ENCODE results near the gene VPS52.
A peak's percentile ranks its signal among the peaks of the same experiment; 100 is the strongest.
"Not testable (repeated sequence)": the region's sequence is repeated elsewhere in the genome, so short reads cannot be mapped to it uniquely, and the experiment has no call there.

VPS52 gene

DNA sequence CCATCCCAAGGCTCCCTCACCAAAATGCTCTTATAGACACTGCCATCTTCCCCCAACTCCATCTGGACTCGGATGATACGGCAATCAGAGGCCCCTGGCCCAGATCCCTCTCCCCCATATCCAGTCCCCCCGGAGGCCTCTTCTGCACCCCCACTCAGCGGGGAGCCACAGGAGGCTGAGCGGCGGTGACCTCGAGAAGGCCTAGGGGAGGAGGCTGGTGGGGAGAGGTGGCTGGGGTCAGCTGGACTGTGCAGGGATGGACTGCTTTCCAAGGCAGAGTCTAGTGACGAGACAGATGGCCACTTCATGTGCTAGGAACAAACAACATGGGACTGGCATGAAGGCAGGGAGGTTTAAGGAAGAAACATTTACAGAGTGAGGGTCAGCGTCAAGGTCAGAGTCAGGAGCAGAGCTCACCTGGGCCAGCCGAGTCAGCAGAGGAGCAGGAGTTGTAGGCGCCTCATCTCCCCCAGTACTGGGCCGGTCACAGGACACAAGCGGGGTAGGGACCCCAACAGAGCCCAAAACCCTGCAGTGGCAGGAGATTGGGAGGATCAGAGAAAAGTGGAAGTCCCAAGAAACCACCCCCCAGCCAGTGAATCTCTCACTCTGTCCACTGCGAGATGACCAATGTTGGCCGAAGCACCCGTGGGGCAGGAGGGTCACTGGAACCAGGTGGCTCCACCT is 21.5 kb upstream of the VPS52 start:
- Histone ChIP-seq H3K4me1 (ENCODE audit: control insufficient read depth, insufficient read depth, low read length, poor library complexity, severe bottlenecking) (peaks cover 14% of the 10 kb centered on the region), H3K4me3 (ENCODE audit: insufficient read depth, low read depth, low read length, poor library complexity, severe bottlenecking) (no peak overlapping the region), H3K9me3 (ENCODE audit: control insufficient read depth, low read length) (no peaks in the 10 kb centered on the region), H3K36me3 (ENCODE audit: control insufficient read depth, insufficient read depth, low read length) (peaks cover 24% of the 10 kb centered on the region), H3K27me3 (replicated peaks; ENCODE audit: control insufficient read depth, insufficient read depth, low read length, poor library complexity, severe bottlenecking) (no peaks in the 10 kb centered on the region), H3K27ac (ENCODE audit: insufficient read depth, low read length, poor library complexity, severe bottlenecking) (no peak overlapping the region)
- DNase-seq: no peak

DNA sequence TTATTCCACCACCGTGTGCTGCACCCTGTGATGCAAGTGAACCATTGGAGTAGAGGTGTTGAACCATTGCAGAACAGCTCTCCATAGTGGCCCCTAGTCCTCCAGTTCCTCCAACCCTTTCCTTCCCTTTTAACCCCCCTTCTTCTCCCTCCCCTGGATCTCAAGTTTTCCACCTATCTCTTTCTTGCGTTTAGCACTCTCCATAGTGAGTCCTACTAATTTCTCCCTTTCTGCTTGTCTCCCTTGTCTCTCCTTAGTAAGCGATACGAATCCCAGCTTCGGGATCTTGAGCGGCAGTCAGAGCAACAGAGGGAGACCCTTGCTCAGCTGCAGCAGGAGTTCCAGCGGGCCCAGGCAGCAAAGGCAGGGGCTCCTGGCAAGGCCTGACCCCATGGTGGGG is 18.8 kb upstream of the VPS52 start:
- H3K27ac ChIP-seq (ENCODE audit: insufficient read depth, low read length, poor library complexity, severe bottlenecking): peak overlapping the region; percentile 5
- DNase-seq: no peak
- peaks cover 34% of the 10 kb centered on the region for H3K36me3 ChIP-seq (ENCODE audit: control insufficient read depth, insufficient read depth, low read length)
- H3K4me1 ChIP-seq (ENCODE audit: control insufficient read depth, insufficient read depth, low read length, poor library complexity, severe bottlenecking): peaks cover 8% of the 10 kb centered on the region
- H3K4me3 ChIP-seq (ENCODE audit: insufficient read depth, low read depth, low read length, poor library complexity, severe bottlenecking): no peak overlapping the region
- H3K27me3 ChIP-seq (replicated peaks; ENCODE audit: control insufficient read depth, insufficient read depth, low read length, poor library complexity, severe bottlenecking): no peaks in the 10 kb centered on the region
- no peaks in the 10 kb centered on the region for H3K9me3 ChIP-seq (ENCODE audit: control insufficient read depth, low read length)

DNA sequence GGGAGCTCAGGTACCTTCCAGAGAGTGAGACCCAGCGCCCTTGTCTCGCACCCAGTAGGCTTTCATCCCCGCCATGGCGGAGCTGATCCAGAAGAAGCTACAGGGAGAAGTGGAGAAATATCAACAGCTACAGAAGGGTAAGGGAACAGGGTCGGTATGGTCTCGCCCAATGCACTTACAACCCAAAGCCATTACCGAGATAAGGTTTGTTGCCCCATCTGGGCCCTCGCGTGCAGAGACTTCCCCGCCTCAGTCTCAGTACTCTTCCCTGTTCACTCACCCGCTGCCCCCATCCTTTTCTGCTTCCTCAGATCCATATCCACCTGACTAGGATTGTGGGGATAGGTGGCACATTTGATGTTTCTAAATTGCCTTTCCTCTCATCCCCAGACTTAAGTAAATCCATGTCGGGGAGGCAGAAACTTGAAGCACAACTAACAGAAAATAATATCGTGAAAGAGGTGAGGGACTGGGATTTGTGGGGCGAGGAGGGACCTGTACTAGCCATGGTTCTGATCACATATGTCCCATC is 18.2 kb upstream of the VPS52 start:
- Histone ChIP-seq H3K27ac (ENCODE audit: insufficient read depth, low read length, poor library complexity, severe bottlenecking) (peak overlapping the region; percentile 81), H3K27me3 (replicated peaks; ENCODE audit: control insufficient read depth, insufficient read depth, low read length, poor library complexity, severe bottlenecking) (no peaks in the 10 kb centered on the region), H3K9me3 (ENCODE audit: control insufficient read depth, low read length) (no peaks in the 10 kb centered on the region), H3K36me3 (ENCODE audit: control insufficient read depth, insufficient read depth, low read length) (peaks cover 34% of the 10 kb centered on the region), H3K4me3 (ENCODE audit: insufficient read depth, low read depth, low read length, poor library complexity, severe bottlenecking) (peak overlapping the region; percentile 74), H3K4me1 (ENCODE audit: control insufficient read depth, insufficient read depth, low read length, poor library complexity, severe bottlenecking) (peaks cover 8% of the 10 kb centered on the region)
- DNase-seq: no peak

DNA sequence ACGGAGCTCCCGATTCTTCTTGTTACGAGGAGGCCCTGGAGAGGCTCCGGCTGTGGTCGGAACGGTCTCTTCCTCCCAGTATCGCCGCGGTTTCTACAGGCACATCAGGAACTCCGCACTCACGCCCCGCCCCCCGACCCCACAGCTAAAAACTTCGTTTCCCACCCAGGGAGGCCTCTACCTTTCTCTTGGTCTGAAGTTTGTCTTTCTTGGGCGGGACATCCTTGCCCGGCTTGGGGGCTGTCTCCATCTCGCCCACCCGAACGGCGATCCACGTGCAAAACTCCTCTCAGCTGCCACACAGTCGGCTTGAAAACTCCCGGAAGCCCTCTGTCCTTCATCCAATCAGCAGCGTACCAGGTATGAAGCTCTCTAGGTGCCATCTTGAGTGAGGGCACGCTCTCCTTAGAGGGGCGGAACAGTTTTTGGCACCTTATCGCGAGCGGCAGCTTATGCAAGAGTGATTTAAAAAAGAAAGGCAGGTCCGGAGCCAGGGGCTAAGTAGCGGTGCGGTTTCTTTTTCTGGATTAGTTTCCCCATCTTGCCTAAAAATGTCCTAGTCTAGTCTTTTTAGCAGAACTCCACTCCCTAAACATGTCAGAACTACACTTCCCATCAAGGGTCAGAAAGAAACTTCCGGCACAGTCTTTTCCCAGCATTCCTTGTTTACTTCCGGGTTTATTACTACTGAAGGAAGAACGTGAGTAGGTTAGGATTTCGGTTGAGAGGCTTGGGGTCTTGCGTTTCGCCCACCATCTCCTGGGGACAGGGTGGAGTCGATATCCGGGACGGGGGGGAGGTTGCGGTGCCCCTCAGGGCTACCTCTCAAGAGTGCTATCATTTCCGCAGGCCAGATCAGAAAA is 17.5 kb upstream of the VPS52 start, which contains the start of the genes PFDN6 and WDR46:
PFDN6 (plus strand) TSS at position 681 of the 863 bp plus-strand sequence. CDS start 256 bp downstream, outside the sequence.
WDR46 (minus strand) TSS at position 319 of the 863 bp plus-strand sequence; CDS start at position 250, 69 bp downstream.
- Histone ChIP-seq H3K27me3 (replicated peaks; ENCODE audit: control insufficient read depth, insufficient read depth, low read length, poor library complexity, severe bottlenecking) (no peaks in the 10 kb centered on the region), H3K27ac (ENCODE audit: insufficient read depth, low read length, poor library complexity, severe bottlenecking) (peak within 1 kb of the TSS; percentile 81), H3K36me3 (ENCODE audit: control insufficient read depth, insufficient read depth, low read length) (peaks cover 41% of the 10 kb centered on the region), H3K4me3 (ENCODE audit: insufficient read depth, low read depth, low read length, poor library complexity, severe bottlenecking) (peak within 1 kb of the TSS; percentile 74), H3K9me3 (ENCODE audit: control insufficient read depth, low read length) (no peaks in the 10 kb centered on the region), H3K4me1 (ENCODE audit: control insufficient read depth, insufficient read depth, low read length, poor library complexity, severe bottlenecking) (peaks cover 8% of the 10 kb centered on the region)
- peak; percentile 59 to 78 (median 77) for DNase-seq

DNA sequence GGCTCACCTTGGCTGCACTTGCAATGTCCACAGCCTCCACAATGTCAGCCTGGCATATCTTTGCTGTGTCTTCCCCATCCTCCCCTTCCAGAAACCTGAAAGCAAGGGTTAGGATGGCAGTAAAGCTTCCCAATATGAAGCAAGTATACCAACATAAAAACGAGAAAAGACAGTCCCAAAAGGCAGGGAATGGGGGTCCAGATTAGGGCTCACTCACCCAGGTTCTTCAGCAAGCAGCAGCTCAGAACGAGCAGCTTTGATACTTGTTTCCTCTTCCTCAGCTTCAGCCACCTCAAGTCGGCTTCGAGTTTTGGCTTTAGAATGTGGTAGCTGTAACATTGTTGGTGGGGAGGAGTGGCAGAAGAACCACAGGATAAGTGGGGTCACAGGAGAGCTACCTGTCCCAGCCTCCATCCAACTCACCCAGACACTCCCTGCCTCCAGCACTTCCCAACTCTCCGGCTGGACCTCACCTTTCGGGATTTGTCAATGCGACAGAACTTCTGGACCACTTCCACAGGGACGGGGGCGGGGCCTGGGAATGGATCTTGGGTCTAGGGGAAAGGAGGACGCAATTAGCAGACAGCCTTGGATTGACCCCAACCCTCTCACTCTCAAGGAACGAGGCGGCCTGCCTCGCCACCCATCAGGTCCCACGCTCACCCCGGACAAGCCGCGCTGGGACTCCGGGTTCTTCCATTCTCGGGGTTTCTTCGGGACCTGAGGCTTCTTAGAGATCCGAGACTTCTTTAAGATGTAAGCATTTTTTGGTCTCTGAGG is 16.7 kb upstream of the VPS52 start:
- Histone ChIP-seq H3K4me1 (ENCODE audit: control insufficient read depth, insufficient read depth, low read length, poor library complexity, severe bottlenecking) (peaks cover 8% of the 10 kb centered on the region), H3K4me3 (ENCODE audit: insufficient read depth, low read depth, low read length, poor library complexity, severe bottlenecking) (peak overlapping the region; percentile 74), H3K27me3 (replicated peaks; ENCODE audit: control insufficient read depth, insufficient read depth, low read length, poor library complexity, severe bottlenecking) (no peaks in the 10 kb centered on the region), H3K9me3 (ENCODE audit: control insufficient read depth, low read length) (no peaks in the 10 kb centered on the region), H3K27ac (ENCODE audit: insufficient read depth, low read length, poor library complexity, severe bottlenecking) (peak overlapping the region; percentile 81), H3K36me3 (ENCODE audit: control insufficient read depth, insufficient read depth, low read length) (peaks cover 44% of the 10 kb centered on the region)
- no peak for DNase-seq

DNA sequence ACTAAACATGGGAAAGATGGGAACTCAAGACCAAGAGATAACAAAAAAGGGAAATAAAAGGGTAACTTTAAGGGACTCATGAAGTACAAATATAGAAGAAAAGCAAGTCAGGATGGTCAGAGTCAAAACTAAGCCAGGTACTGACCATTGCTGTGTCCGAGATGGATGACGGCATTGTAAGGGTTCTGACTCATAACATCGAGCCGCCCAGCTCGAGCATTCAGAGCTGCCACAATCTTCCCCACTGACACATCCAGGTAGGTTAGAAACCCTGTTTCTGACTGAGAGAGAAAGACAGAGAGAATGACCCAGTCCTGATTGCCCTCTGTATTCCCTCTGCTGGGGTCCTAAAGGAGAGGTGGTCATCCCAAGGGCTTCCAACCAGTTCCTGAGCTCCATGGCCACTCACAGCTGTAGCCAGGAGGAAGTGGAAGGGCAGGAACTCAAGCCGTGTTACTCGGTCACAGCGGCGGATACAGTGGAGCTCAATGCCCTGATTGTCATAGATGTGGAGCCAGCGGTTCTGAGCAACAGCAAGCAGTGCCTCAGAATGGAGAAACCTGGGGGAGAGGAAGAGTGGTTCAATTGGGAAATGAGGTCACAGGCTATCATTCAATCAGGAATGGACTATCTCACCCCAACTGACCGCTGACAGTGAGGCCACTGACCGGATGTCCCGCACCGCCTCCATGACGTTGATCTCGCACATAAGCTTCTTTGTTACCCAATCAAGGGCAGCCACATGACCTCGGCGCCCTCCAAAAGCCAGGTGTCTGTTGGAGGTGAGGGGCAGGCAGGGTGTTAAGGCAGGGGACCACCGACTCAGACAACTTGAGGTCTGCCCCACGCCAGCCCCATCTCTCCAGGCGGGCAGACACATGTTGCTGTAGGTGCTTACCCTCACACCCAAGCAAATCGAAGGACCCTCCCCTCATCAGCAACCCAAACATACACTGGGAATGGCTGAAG is 15.6 kb upstream of the VPS52 start:
- no peaks in the 10 kb centered on the region for H3K9me3 ChIP-seq (ENCODE audit: control insufficient read depth, low read length)
- H3K27me3 ChIP-seq (replicated peaks; ENCODE audit: control insufficient read depth, insufficient read depth, low read length, poor library complexity, severe bottlenecking): no peaks in the 10 kb centered on the region
- DNase-seq: no peak
- H3K27ac ChIP-seq (ENCODE audit: insufficient read depth, low read length, poor library complexity, severe bottlenecking): no peak overlapping the region
- peaks cover 39% of the 10 kb centered on the region for H3K36me3 ChIP-seq (ENCODE audit: control insufficient read depth, insufficient read depth, low read length)
- no peak overlapping the region for H3K4me3 ChIP-seq (ENCODE audit: insufficient read depth, low read depth, low read length, poor library complexity, severe bottlenecking)
- H3K4me1 ChIP-seq (ENCODE audit: control insufficient read depth, insufficient read depth, low read length, poor library complexity, severe bottlenecking): peaks cover 8% of the 10 kb centered on the region

DNA sequence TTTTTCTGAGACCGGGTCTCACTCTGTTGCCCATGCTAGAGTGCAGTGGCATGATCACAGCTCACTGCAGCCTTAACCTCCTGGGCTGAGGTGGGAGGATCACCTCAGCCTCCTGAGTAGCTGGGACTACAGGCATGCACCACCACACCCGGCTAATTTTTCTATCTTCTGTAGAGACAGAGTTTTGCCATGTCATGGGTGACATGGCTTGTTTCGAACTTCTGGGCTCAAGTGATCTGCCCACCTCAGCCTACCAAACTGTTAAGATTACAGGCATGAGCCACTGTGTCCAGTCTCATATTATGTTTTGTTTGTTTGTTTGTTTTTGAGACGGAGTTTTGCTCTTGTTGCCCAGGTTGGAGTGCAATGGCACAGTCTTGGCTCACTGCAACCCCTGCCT is 13.5 kb upstream of the VPS52 start:
- not testable (repeated sequence) for H3K27ac ChIP-seq (ENCODE audit: insufficient read depth, low read length, poor library complexity, severe bottlenecking); H3K27me3 ChIP-seq (replicated peaks; ENCODE audit: control insufficient read depth, insufficient read depth, low read length, poor library complexity, severe bottlenecking); H3K4me1 ChIP-seq (ENCODE audit: control insufficient read depth, insufficient read depth, low read length, poor library complexity, severe bottlenecking); H3K9me3 ChIP-seq (ENCODE audit: control insufficient read depth, low read length); H3K4me3 ChIP-seq (ENCODE audit: insufficient read depth, low read depth, low read length, poor library complexity, severe bottlenecking); DNase-seq
- H3K36me3 ChIP-seq (ENCODE audit: control insufficient read depth, insufficient read depth, low read length): peaks cover 35% of the 10 kb centered on the region

DNA sequence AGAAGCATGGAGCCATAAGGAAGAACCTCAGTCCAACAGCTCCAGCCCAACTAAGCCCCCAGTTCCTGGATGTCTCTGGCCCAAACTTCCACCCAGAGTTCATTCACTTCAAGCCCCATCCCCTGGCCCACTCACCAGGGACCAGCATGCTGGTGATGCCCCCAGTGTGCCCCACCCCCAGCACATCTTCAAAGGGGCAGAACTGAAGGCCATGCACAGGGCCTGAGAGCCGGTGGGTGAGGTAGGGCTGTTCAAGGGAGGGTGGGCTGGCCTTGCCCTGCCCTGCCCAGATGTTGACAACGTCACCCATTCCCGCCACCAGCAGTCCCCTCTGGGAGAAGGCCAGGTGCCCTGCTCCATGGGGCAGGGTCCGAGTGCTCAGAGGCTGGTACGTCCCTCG is 8.9 kb upstream of the VPS52 start:
- Histone ChIP-seq H3K36me3 (ENCODE audit: control insufficient read depth, insufficient read depth, low read length) (peaks cover 43% of the 10 kb centered on the region), H3K9me3 (ENCODE audit: control insufficient read depth, low read length) (no peaks in the 10 kb centered on the region), H3K27ac (ENCODE audit: insufficient read depth, low read length, poor library complexity, severe bottlenecking) (no peak overlapping the region), H3K27me3 (replicated peaks; ENCODE audit: control insufficient read depth, insufficient read depth, low read length, poor library complexity, severe bottlenecking) (no peaks in the 10 kb centered on the region), H3K4me1 (ENCODE audit: control insufficient read depth, insufficient read depth, low read length, poor library complexity, severe bottlenecking) (peaks cover 32% of the 10 kb centered on the region), H3K4me3 (ENCODE audit: insufficient read depth, low read depth, low read length, poor library complexity, severe bottlenecking) (no peak overlapping the region)
- no peak for DNase-seq

Measured in effector memory CD4-positive, alpha-beta T cell (primary cell).